ENCODE data around the gene TMEM178B.

- TF ChIP-seq ZNF274 (IDR thresholded peaks at IDR 0.05; ENCODE audit: low read depth, low read length) (no peak), YY1 (IDR thresholded peaks at IDR 0.05; ENCODE audit: insufficient read depth, insufficient read length) (no peak), SUZ12 (IDR thresholded peaks at IDR 0.05; ENCODE audit: extremely low read depth, insufficient read depth, insufficient read length) (no peak)
These were observed 230.4 kb downstream of the TMEM178B start for GRCh38 chr7:141304291-141304690.

Measured in NT2/D1 (cell line).